Endothelial cell of umbilical vein (primary cell): ENCODE measurements around the gene ZNF207. TPM values are rescaled to one million over a fixed set of nuclear protein-coding genes. Genes with fewer than 3 reads are reported as not detected.

Experiments used
- BruUV-seq: library from RNA; stranded (reverse); fragments of 400-500 nt; replicated peaks from 2 replicates; lab custom pipeline; 2021; lab: Mats Ljungman, UMichigan
- CTCF ChIA-PET: fragments of 300-600, 350-600 bp; sonication (Branson Sonifier 250); formaldehyde crosslinking; loops from one replicate; lab custom pipeline; 2021; ENCODE audit warnings: antibody characterized with exemption, inconsistent platforms; lab: Charles Lee
- POLR2A ChIA-PET: fragments of 300-600, 350-600 bp; sonication (Branson Sonifier 250); formaldehyde crosslinking; loops from one replicate; lab custom pipeline; 2021; ENCODE audit warnings: antibody characterized with exemption, inconsistent platforms; lab: Charles Lee
- DNase-seq: peaks from one replicate; pipeline ENCODE4 v3.0.0-alpha.2; 2011; ENCODE audit warnings: low read depth, low spot score
- FAIRE-seq: peaks from 2 replicates; lab custom pipeline; 2011; peaks lifted over from hg19 to GRCh38; lab: Jason Lieb, UNC
- H2AFZ ChIP-seq: 2 replicates; pipeline ENCODE4 v1.6.0; 2012; ENCODE audit warnings: low read depth, low read length, control low read depth, inconsistent platforms
- H3K27ac ChIP-seq: 2 replicates; pipeline ENCODE4 v1.5.1; 2011; ENCODE audit warnings: low read depth, mild to moderate bottlenecking, control low read depth, low read length, moderate library complexity; ENCODE audit not compliant: insufficient read depth
- H3K27me3 ChIP-seq, 2 experiments: 2 replicates each; pipeline versions ENCODE4 v1.6.0 to v1.6.1; 2011; ENCODE audit warnings: low read length in 2 of 2, mixed read lengths in 1 of 2; ENCODE audit not compliant: control insufficient read depth in 2 of 2, insufficient read depth in 2 of 2
- H3K36me3 ChIP-seq, 2 experiments: 2 replicates in 1 of 2; 3 replicates in 1 of 2; pipeline ENCODE4 v1.5.1; 2011; ENCODE audit warnings: low read length in 2 of 2, mild to moderate bottlenecking in 1 of 2, moderate library complexity in 1 of 2; ENCODE audit not compliant: control insufficient read depth in 2 of 2, insufficient read depth in 2 of 2; ENCODE audit errors: extremely low read depth in 1 of 2
- H3K4me1 ChIP-seq: 3 replicates; pipeline ENCODE4 v1.5.1; 2011; ENCODE audit warnings: mild to moderate bottlenecking, low read length; ENCODE audit not compliant: control insufficient read depth, insufficient read depth; ENCODE audit errors: extremely low read depth
- H3K4me2 ChIP-seq: 2 replicates; pipeline ENCODE4 v1.6.1; 2011; ENCODE audit warnings: low read length, control low read depth, mixed read lengths; ENCODE audit not compliant: insufficient read depth
- H3K4me3 ChIP-seq, 3 experiments: fragments of 200-600 bp in 1 of 3; sonication (generic), shearing (Covaris generic) in 1 of 3; replicated peaks in 1 of 3; 2 replicates each; pipeline ENCODE4 v1.5.1; 2011 to 2016; ENCODE audit warnings: control low read depth in 3 of 3, low read length in 3 of 3, mild to moderate bottlenecking in 2 of 3, inconsistent platforms in 1 of 3, low read depth in 1 of 3, moderate library complexity in 1 of 3; ENCODE audit not compliant: insufficient read depth in 1 of 3
- H3K79me2 ChIP-seq: 2 replicates; pipeline ENCODE4 v1.6.0; 2012; ENCODE audit warnings: low read length, inconsistent platforms; ENCODE audit not compliant: control insufficient read depth, insufficient read depth
- H3K9ac ChIP-seq: replicated peaks from 2 replicates; pipeline ENCODE3; 2011; ENCODE audit warnings: low read length, control low read depth; ENCODE audit not compliant: insufficient read depth; ENCODE audit errors: extremely low read depth
- H3K9me1 ChIP-seq: replicated peaks from 3 replicates; pipeline ENCODE4 v1.6.0; 2011; ENCODE audit warnings: mild to moderate bottlenecking, low read length; ENCODE audit not compliant: control insufficient read depth, insufficient read depth; ENCODE audit errors: extremely low read depth
- H3K9me3 ChIP-seq: replicated peaks from 2 replicates; pipeline ENCODE4 v1.5.1; 2012; ENCODE audit warnings: low read length, inconsistent platforms; ENCODE audit not compliant: control insufficient read depth, insufficient read depth
- H4K20me1 ChIP-seq: replicated peaks from 2 replicates; pipeline ENCODE3; 2011; ENCODE audit warnings: mild to moderate bottlenecking, low read length; ENCODE audit not compliant: control insufficient read depth, insufficient read depth; ENCODE audit errors: extremely low read depth
- EZH2 ChIP-seq: IDR thresholded peaks from 2 replicates; pipeline ENCODE4 v1.6.1; 2012; ENCODE audit warnings: borderline replicate concordance, low read depth, mild to moderate bottlenecking, moderate library complexity, low read length, inconsistent platforms; ENCODE audit not compliant: severe bottlenecking
- FOS ChIP-seq: IDR thresholded peaks from 2 replicates; pipeline ENCODE4 v1.6.1; 2011; ENCODE audit warnings: mild to moderate bottlenecking, low read length, moderate library complexity, borderline replicate concordance; ENCODE audit not compliant: insufficient read depth
- GATA2 ChIP-seq: IDR thresholded peaks from 2 replicates; pipeline ENCODE4 v1.7.0; 2011; ENCODE audit warnings: low read depth, mild to moderate bottlenecking, moderate library complexity, mixed read lengths, low read length; ENCODE audit not compliant: insufficient read length, insufficient read depth
- JUN ChIP-seq: IDR thresholded peaks from 2 replicates; pipeline ENCODE4 v1.6.1; 2011; ENCODE audit warnings: borderline replicate concordance, low read depth; ENCODE audit not compliant: insufficient read length, insufficient read depth
- MAX ChIP-seq: IDR thresholded peaks from 2 replicates; pipeline ENCODE4 v1.6.1; 2011; ENCODE audit not compliant: insufficient read depth, insufficient read length
- MYC ChIP-seq: IDR thresholded peaks from one replicate; pipeline ENCODE4 v1.6.1; 2011; ENCODE audit warnings: mild to moderate bottlenecking, low read depth, low read length
- POLR2A ChIP-seq: IDR thresholded peaks from 2 replicates; pipeline ENCODE4 v1.6.1; 2012; ENCODE audit warnings: low read depth, mild to moderate bottlenecking, control low read depth, low read length
- POLR2AphosphoS5 ChIP-seq: IDR thresholded peaks from 2 replicates; pipeline ENCODE4 v1.6.1; 2012; ENCODE audit warnings: low read depth, mild to moderate bottlenecking, control low read depth, low read length, moderate library complexity; ENCODE audit not compliant: insufficient read depth
- dilution Hi-C: fragments of 300-500 bp; cut with MboI; formaldehyde crosslinking; loops from one replicate; pipeline ENCODE4 v1.15.0; 2019; ENCODE audit warnings: low sequenced_read_pairs; ENCODE audit not compliant: extremely low pct_ligation_motif_present
- intact Hi-C: fragments of 100-400 bp; cut with micrococcal nuclease; formaldehyde crosslinking; loops from one replicate; pipeline ENCODE4 v1.10.0; 2022
- polyA plus RNA-seq, 4 experiments: library from polyadenylated mRNA; depleted of rRNA in 3 of 4; stranded (reverse) in 3 of 4; unstranded in 1 of 4; fragments of >200 nt; gene quantifications; 2 replicates each; pipeline versions ENCODE4 v1.2.1 to v1.2.3, GENCODE V29; 2011 to 2012; ENCODE audit warnings: missing spikeins in 1 of 4
- total RNA-seq: library from RNA; stranded (reverse); gene quantifications from 2 replicates; pipeline ENCODE4 v1.2.3, GENCODE V29; 2021
- TF ChIP-seq, protein P1 (sequence below), 2 donors: IDR thresholded peaks; 1 replicate in 1 of 2; 2 replicates in 1 of 2; pipeline ENCODE4 v1.5.1; 2011; ENCODE audit warnings: low read length in 2 of 2, mild to moderate bottlenecking in 2 of 2, moderate library complexity in 2 of 2, control low read depth in 1 of 2, inconsistent platforms in 1 of 2, low read depth in 1 of 2; ENCODE audit not compliant: insufficient read depth in 1 of 2; ENCODE audit errors: extremely low read depth in 1 of 2

ZNF207 gene
- total and polyA plus RNA-seq, 2 donors (not counting 3 experiments of a cell fraction or from before 2014, with no cell fraction given), result 206 to 231 TPM

GRCh38 chr17:32303781-32304288 lies 46.1 kb upstream of the ZNF207 start:
- CTCF ChIA-PET, result interaction anchor here (1.2 kb wide), 1 partner anchor 13 kb away, joined by 3 read pairs; no protein-coding TSS in a partner anchor
- intact Hi-C loops, result no loop called here
- peaks cover 5 to 10% of the 10 kb centered on the region in 2 experiments for H3K27me3 ChIP-seq
- H3K79me2 ChIP-seq, result no peaks in the 10 kb centered on the region
- H2AFZ ChIP-seq, result no peak overlapping the region
- peak; percentile 32 for TF ChIP-seq JUN
- TF ChIP-seq, protein P1, sequence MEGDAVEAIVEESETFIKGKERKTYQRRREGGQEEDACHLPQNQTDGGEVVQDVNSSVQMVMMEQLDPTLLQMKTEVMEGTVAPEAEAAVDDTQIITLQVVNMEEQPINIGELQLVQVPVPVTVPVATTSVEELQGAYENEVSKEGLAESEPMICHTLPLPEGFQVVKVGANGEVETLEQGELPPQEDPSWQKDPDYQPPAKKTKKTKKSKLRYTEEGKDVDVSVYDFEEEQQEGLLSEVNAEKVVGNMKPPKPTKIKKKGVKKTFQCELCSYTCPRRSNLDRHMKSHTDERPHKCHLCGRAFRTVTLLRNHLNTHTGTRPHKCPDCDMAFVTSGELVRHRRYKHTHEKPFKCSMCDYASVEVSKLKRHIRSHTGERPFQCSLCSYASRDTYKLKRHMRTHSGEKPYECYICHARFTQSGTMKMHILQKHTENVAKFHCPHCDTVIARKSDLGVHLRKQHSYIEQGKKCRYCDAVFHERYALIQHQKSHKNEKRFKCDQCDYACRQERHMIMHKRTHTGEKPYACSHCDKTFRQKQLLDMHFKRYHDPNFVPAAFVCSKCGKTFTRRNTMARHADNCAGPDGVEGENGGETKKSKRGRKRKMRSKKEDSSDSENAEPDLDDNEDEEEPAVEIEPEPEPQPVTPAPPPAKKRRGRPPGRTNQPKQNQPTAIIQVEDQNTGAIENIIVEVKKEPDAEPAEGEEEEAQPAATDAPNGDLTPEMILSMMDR (IDR thresholded peaks at IDR 0.05; ENCODE audit: extremely low read depth in 1 of 2, insufficient read depth in 1 of 2, low read depth in 1 of 2, low read length in 2 of 2), result no peak
- no peak overlapping the region for H3K4me3 ChIP-seq
- H3K9me3 ChIP-seq, result no peaks in the 10 kb centered on the region
- DNase-seq (no peak), FAIRE-seq (no peak)
- H4K20me1 ChIP-seq, result no peaks in the 10 kb centered on the region
- dilution Hi-C loops, result no loop called here
- H3K4me2 ChIP-seq, result no peak overlapping the region
- BruUV-seq, result no TSS peak
- no peaks in the 10 kb centered on the region for H3K4me1 ChIP-seq
- no peaks in the 10 kb centered on the region for H3K36me3 ChIP-seq
- POLR2A ChIA-PET, result no interaction called here
- H3K9ac ChIP-seq, result no peak overlapping the region
- H3K9me1 ChIP-seq, result no peaks in the 10 kb centered on the region
- no peak overlapping the region for H3K27ac ChIP-seq

DNA sequence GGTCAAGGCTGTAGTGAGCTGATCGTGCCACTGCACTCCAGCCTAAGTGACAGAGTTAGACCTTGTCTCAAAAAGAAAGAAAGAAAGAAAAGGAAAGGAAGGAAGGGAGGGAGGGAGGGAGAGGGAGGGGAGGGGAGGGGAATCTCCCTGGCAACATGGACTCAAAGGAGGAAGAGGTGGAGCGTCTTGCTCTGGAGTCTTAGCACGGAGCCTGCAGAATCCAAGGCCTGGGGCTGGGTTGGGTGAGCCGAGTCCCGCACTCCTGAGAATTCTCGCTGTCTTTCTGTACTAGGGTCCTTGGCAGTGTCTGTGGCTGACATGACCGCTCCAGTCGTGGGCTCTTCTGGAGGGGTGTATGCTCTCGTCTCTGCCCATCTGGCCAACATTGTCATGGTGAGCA lies 44.9 kb upstream of the ZNF207 start:
- intact Hi-C loops, result no loop called here
- Histone ChIP-seq H3K36me3 (no peaks in the 10 kb centered on the region), H3K4me3 (no peak overlapping the region), H3K79me2 (no peaks in the 10 kb centered on the region), H3K4me2 (no peak overlapping the region), H3K9me1 (no peaks in the 10 kb centered on the region), H3K27ac (no peak overlapping the region), H3K9me3 (no peaks in the 10 kb centered on the region), H4K20me1 (no peaks in the 10 kb centered on the region), H3K9ac (no peak overlapping the region), H2AFZ (no peak overlapping the region), H3K4me1 (no peaks in the 10 kb centered on the region), H3K27me3 (peaks cover 5 to 10% of the 10 kb centered on the region in 2 experiments)
- CTCF ChIA-PET, result no interaction called here
- TF ChIP-seq EZH2 (no peak), GATA2 (no peak), POLR2AphosphoS5 (no peak), MAX (no peak), JUN (no peak), POLR2A (no peak), FOS (no peak), MYC (no peak)
- TF ChIP-seq, protein P1 (IDR thresholded peaks at IDR 0.05; ENCODE audit: extremely low read depth in 1 of 2, insufficient read depth in 1 of 2, low read depth in 1 of 2, low read length in 2 of 2), result no peak
- dilution Hi-C loops, result no loop called here
- BruUV-seq, result no TSS peak
- no peak for FAIRE-seq
- POLR2A ChIA-PET, result no interaction called here
- no peak for DNase-seq
